Ramos (cell line): Measurements from ENCODE around the gene BORCS8.
"Not testable (repeated sequence)": the region's sequence is repeated elsewhere in the genome, so short reads cannot be mapped to it uniquely, and the experiment has no call there.

Experiments used
- in situ Hi-C: fragments of 300-500 bp; cut with MboI; formaldehyde crosslinking; loops from one replicate; pipeline ENCODE4 v1.14.3; 2022; ENCODE audit warnings: low sequenced_read_pairs; ENCODE audit not compliant: unreplicated experiment

Gene BORCS8

DNA sequence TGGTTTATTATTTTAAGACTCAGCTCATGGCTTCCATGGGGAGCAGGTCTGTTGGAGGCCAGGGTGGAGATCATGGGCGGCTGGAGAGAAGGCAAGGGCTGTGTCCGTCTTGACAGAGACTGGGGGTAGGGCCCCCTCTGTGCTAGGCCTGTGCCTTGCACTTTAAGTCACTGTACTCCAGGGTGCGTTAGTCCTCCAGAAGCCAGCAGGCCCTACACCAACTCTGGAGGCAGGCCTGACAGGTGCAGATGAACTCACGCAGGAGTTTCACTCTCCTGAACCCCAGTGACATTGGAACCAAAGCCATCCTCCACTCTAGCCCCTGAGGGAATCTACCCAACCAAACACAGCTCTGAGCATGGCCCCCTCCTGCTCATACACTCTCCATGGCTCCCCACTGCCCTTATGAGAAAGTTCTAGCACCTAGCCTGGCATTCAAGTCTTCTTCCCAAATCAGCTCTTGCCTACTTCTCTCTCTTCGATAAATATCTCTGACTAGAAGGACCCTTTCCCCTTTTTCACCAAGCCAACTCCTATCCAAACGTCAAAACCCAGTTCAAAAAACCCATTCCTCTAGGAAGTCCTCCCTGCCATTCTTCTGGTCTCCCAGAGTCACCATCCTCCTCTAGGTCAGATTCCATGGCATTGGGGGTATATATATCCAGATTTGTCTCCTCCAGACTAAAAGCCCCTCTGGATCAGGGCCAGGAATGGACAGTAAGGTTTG is 37.0 kb downstream of the BORCS8 start:
- in situ Hi-C loops, result no loop called here

GRCh38 chr19:19152668-19153384 is 39.1 kb downstream of the BORCS8 start:
- in situ Hi-C loops, result no loop called here

- in situ Hi-C loops, result no loop called here
Observed at GRCh38 chr19:19151418-19151817, 40.5 kb downstream of the BORCS8 start.

DNA sequence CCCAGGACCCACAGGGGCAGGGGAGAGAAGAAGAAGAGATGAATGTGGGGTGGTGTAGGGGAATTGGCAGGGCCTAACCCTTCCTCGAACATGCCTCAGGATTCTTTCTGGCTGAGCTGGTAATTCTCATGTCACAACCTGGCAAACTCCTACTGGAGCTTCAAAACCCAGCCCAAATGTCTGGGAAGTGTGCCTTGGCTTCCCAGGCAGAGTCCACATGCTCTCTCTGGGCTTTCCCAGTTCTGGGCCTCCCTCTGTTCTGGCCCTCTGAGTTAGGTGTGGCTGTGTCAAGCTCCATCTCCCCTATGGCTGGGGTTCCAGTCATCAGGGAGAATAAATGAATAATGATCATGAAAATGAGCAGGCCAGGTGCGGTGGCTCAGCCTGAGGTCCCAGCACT is 42.5 kb downstream of the BORCS8 start:
- in situ Hi-C loops, result no loop called here

- in situ Hi-C loops, result not testable (repeated sequence)
Observed at GRCh38 chr19:19148504-19148903, 43.4 kb downstream of the BORCS8 start.

DNA sequence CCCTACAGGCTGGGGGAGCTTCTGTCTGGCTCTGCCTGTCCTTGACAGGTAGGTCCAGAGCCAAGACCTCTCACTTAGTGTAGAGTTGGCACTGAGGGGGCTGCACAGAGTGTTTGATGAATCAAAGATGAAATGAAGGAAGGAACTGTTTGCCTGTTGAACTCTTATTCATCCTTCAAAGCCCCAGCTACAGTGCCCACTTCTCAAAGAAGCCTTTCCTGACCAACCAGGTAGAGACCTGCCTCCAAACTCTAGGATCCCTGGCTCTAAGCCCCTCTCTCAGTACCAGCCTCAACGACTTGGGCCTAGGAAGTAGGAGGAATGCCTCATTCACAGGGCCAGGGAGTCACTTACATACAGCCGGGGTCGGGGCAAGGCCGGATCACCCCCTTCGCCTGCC is 44.6 kb downstream of the BORCS8 start:
- in situ Hi-C loops, result no loop called here

GRCh38 chr19:19146865-19147264 is 45.1 kb downstream of the BORCS8 start:
- in situ Hi-C loops, result no loop called here

GRCh38 chr19:19145684-19146608 is 46.0 kb downstream of the BORCS8 start:
- in situ Hi-C loops, result no loop called here

DNA sequence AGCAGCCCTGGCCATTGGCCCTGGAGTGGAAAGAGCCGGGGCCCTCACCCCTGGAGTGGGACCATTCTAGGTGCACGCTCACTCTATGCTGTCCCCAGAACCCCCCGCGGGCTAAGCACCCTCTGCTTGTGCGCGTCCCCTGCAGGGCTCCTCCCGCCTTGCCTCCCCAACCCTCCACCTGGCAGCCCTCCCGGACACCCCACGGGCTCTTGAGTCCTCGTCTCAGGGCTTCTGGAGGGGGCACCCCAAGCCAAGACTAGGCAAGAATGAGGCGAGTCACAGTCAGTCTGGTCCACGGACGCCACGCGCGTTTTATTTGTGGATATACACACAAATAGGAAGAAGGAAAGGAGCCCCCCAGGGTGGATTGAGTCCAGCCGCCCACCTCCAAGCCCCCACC is 46.7 kb downstream of the BORCS8 start:
- in situ Hi-C loops, result no loop called here

DNA sequence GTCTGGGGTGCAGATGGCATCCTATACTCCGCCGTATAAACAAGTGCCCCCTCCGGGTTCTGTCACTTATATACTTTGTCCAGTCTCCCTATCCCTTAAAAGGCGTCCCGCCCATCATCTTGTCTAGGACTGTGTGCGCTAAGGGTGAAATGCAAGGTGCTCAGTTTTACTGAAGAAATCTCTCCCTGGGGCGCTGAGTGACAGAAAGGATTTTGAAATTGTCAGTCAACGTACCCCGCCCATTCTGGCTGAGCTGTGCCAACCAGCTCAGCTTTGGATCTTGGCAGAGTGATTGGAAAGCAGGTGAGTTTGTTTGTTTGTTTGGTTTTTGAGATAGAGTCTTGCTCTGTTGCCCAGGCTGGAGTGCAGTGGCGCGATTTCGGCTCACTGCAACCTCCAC is 49.6 kb downstream of the BORCS8 start:
- in situ Hi-C loops, result no loop called here

DNA sequence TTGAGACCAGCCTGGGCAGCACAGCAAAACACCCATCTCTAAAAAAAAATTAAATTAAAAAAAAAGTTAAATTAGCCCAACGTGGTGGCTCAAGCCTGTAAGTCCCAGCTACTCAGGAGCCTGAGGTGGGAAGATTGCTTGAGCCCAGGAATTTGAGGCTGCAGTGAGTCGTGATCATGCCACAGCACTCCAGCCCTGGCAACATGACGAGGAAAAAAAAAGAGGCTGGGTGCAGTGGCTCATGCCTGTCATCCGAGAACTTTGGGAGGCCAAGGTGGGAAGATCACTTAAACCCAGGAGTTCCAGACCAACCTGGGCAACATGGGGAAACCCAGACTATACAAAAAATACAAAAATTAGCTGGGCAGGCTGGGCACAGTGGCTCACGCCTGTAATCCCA is 51.5 kb downstream of the BORCS8 start:
- in situ Hi-C loops, result no loop called here

DNA sequence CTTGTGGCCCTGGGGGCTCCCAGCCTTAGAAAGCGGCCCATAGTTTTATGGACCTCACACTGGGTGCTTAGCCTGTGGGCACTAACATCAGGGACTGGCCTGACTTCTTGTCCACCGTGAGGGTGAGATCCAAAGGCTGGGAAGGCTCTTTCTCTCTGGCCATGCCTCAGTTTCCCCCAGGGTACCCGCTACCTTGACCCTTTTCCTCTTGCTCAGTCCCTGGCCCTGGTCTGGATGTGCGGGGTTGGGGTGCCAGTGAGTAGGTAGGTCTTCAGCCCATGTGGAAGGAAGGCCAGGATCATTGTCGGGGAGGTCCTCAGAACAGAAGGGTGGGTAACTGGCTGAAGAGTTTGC is 52.1 kb downstream of the BORCS8 start:
- in situ Hi-C loops, result no loop called here

GRCh38 chr19:19138109-19138981 is 53.6 kb downstream of the BORCS8 start, which contains the start of gene TMEM161A:
Gene TMEM161A, minus strand, starts transcription at chr19:19138478. Its CDS starts 50 bp downstream, at chr19:19138428.
- in situ Hi-C loops, result no loop called here

DNA sequence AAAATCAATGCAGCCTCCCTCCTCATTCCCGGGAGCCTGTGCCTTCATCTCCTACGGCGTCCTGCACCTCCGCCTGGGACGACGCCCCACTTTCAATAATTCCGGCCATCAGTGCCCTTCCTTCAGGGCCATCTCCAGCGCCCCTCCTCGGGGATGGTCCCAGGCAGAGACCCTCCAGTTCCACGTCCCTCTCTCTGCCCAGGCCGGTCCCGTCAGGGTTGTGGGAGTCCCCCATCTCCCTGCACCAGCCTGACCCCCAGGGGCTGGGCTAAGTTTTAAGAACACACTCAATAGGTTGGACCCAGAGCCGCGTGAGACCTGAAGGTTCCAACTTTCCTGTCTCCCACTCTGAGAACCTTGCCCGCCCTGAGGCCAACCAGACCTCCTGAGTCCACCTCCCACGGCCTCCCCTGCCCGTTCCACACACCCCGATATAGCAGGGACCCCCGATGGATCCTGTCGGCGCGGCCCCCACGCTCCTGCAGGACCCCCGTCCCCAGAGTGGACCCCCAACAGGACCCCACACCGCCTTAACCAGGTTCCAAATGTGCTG is 54.3 kb downstream of the BORCS8 start:
- in situ Hi-C loops, result no loop called here

- in situ Hi-C loops, result not testable (repeated sequence)
Observed at GRCh38 chr19:19135713-19136112, 56.2 kb downstream of the BORCS8 start.

DNA sequence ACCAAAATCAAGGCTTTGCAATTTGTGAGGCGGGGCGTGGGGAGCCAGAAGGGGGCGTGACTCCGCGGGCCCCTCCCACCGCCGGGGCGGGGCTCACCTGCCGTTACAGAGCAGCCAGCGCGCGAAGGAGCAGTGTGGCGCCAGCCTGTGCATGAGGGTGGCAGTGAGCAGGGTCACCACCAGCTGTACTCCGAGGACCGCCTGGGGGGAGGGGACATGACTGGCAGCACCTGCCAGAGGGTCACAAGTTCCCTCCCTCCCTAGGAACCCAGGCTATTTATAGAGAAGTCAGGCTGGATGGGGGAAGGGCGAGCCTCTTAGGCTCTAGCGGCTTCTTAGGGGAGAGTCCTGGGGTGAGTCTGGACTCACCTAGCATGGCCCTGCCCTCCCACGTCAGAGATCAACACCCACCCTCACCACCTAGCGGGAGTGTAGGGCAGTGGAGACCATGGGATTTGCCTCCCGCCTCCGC is 57.2 kb downstream of the BORCS8 start:
- in situ Hi-C loops, result no loop called here

DNA sequence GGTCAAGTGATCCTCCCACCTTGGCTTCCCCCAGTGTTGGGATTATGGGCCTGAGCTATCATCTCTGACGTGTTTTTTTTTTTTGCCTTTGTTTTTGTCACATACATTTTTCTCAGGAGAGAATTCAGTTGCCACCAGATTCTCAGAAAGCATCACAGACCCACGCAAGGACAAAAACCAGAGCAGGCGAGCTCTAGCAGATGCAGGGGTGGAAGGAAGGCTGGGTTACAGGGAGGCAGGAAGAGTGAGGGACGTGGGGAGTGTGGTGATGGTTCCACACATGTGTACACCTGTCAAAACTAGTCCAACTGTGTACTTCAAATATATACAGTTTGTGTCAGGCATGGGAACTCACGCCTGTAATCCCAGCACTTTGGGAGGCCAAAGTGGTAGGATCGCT is 58.0 kb downstream of the BORCS8 start:
- in situ Hi-C loops, result no loop called here

DNA sequence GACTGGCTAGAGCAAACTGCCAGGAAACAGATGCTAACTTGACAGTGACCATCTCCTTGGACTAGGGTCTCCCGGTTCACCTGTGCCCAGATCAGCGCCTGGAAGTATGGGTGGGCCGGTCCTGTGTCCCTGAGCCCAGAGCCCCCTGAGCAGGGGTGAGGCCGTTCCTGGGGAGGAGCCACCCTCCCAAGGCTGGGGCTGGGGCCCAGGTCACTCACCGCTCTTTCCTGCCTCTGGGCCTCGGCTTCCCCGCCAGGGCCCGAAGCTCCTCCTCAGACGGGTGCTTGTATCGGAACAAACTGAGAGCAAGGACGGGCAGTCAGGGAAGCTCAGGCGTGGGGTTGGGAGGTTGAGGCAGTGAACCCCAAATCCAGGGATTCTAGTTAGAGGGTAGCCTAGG is 59.0 kb downstream of the BORCS8 start:
- in situ Hi-C loops, result no loop called here

GRCh38 chr19:19131989-19132388 is 60.0 kb downstream of the BORCS8 start:
- in situ Hi-C loops, result no loop called here
